ENCODE results near the gene SIAH3. TPM values are rescaled to one million over a fixed set of nuclear protein-coding genes. Genes with fewer than 3 reads are reported as not detected.
"Not testable (repeated sequence)": the region's sequence is repeated elsewhere in the genome, so short reads cannot be mapped to it uniquely, and the experiment has no call there.

SIAH3 gene
- total RNA-seq, 2 donors from 2014 or later = 0.25 to 0.38 TPM

- Mint-ChIP-seq H3K4me1 (ENCODE audit: low read depth) (no peaks in the 10 kb centered on the region), H3K27me3 (ENCODE audit: low read depth) (peaks cover 5% of the 10 kb centered on the region), H3K4me3 (no peak overlapping the region), H3K36me3 (ENCODE audit: insufficient read depth in 2 of 2) (no peaks in the 10 kb centered on the region), H3K27ac (no peak overlapping the region), H3K9me3 (peaks cover 0 to 2% of the 10 kb centered on the region in 2 donors)
- DNase-seq = no peak
- no peak for ATAC-seq (replicated peaks in 1 of 2)
These were observed 27.4 kb upstream of the SIAH3 start for GRCh38 chr13:45878966-45879365.

GRCh38 chr13:45876781-45877180, 25.2 kb upstream of the SIAH3 start:
- Mint-ChIP-seq H3K4me3 (no peak overlapping the region), H3K36me3 (ENCODE audit: insufficient read depth in 2 of 2) (no peaks in the 10 kb centered on the region), H3K9me3 (no peaks in the 10 kb centered on the region), H3K27me3 (ENCODE audit: low read depth) (no peaks in the 10 kb centered on the region), H3K27ac (no peak overlapping the region), H3K4me1 (ENCODE audit: low read depth) (no peaks in the 10 kb centered on the region)
- ATAC-seq (replicated peaks in 1 of 2) (no peak), DNase-seq (no peak)

GRCh38 chr13:45875951-45876350, 24.4 kb upstream of the SIAH3 start:
- Mint-ChIP-seq H3K4me1 (ENCODE audit: low read depth) (no peaks in the 10 kb centered on the region), H3K9me3 (no peaks in the 10 kb centered on the region), H3K27me3 (ENCODE audit: low read depth) (no peaks in the 10 kb centered on the region), H3K4me3 (no peak overlapping the region), H3K36me3 (ENCODE audit: insufficient read depth in 2 of 2) (no peaks in the 10 kb centered on the region), H3K27ac (no peak overlapping the region)
- no peak for ATAC-seq (replicated peaks in 1 of 2)
- no peak for DNase-seq

GRCh38 chr13:45873491-45874325, 22.2 kb upstream of the SIAH3 start:
- Mint-ChIP-seq H3K27me3 (ENCODE audit: low read depth) (no peaks in the 10 kb centered on the region), H3K36me3 (ENCODE audit: insufficient read depth in 2 of 2) (no peaks in the 10 kb centered on the region), H3K4me1 (ENCODE audit: low read depth) (no peaks in the 10 kb centered on the region), H3K27ac (no peak overlapping the region), H3K4me3 (no peak overlapping the region), H3K9me3 (no peaks in the 10 kb centered on the region)
- no peak for DNase-seq
- no peak for ATAC-seq (replicated peaks in 1 of 2)

- H3K27ac Mint-ChIP-seq = no peak overlapping the region
- DNase-seq (no peak), ATAC-seq (replicated peaks in 1 of 2) (no peak)
- H3K4me1 Mint-ChIP-seq (ENCODE audit: low read depth) = no peaks in the 10 kb centered on the region
- no peaks in the 10 kb centered on the region for H3K27me3 Mint-ChIP-seq (ENCODE audit: low read depth)
- no peaks in the 10 kb centered on the region for H3K9me3 Mint-ChIP-seq
- H3K36me3 Mint-ChIP-seq (ENCODE audit: insufficient read depth in 2 of 2) = no peaks in the 10 kb centered on the region
- H3K4me3 Mint-ChIP-seq = no peak overlapping the region
These were observed 21.0 kb upstream of the SIAH3 start for GRCh38 chr13:45872566-45872965.

GRCh38 chr13:45871201-45871600, 19.6 kb upstream of the SIAH3 start:
- H3K27ac Mint-ChIP-seq; ATAC-seq (replicated peaks in 1 of 2); H3K4me1 Mint-ChIP-seq (ENCODE audit: low read depth); H3K36me3 Mint-ChIP-seq (ENCODE audit: insufficient read depth in 2 of 2); H3K4me3 Mint-ChIP-seq; H3K27me3 Mint-ChIP-seq (ENCODE audit: low read depth); H3K9me3 Mint-ChIP-seq; DNase-seq: not testable (repeated sequence)

GRCh38 chr13:45870232-45870631, 18.7 kb upstream of the SIAH3 start:
- Mint-ChIP-seq H3K27me3 (ENCODE audit: low read depth) (no peaks in the 10 kb centered on the region), H3K36me3 (ENCODE audit: insufficient read depth in 2 of 2) (no peaks in the 10 kb centered on the region), H3K9me3 (no peaks in the 10 kb centered on the region), H3K4me3 (no peak overlapping the region), H3K4me1 (ENCODE audit: low read depth) (no peaks in the 10 kb centered on the region), H3K27ac (no peak overlapping the region)
- DNase-seq (no peak), ATAC-seq (replicated peaks in 1 of 2) (no peak)

GRCh38 chr13:45865414-45865813, 13.9 kb upstream of the SIAH3 start:
- Mint-ChIP-seq H3K4me3 (no peak overlapping the region), H3K36me3 (ENCODE audit: insufficient read depth in 2 of 2) (no peaks in the 10 kb centered on the region), H3K27ac (no peak overlapping the region), H3K4me1 (ENCODE audit: low read depth) (no peaks in the 10 kb centered on the region), H3K9me3 (no peaks in the 10 kb centered on the region), H3K27me3 (ENCODE audit: low read depth) (no peaks in the 10 kb centered on the region)
- ATAC-seq (replicated peaks in 1 of 2) (no peak), DNase-seq (no peak)

GRCh38 chr13:45863709-45864590, 12.4 kb upstream of the SIAH3 start:
- DNase-seq (no peak), ATAC-seq (replicated peaks in 1 of 2) (no peak)

GRCh38 chr13:45861322-45861721, 9.8 kb upstream of the SIAH3 start:
- no peaks in the 10 kb centered on the region for H3K4me1 Mint-ChIP-seq (ENCODE audit: low read depth)
- no peaks in the 10 kb centered on the region for H3K36me3 Mint-ChIP-seq (ENCODE audit: insufficient read depth in 2 of 2)
- no peak overlapping the region for H3K27ac Mint-ChIP-seq
- no peaks in the 10 kb centered on the region for H3K9me3 Mint-ChIP-seq
- no peaks in the 10 kb centered on the region for H3K27me3 Mint-ChIP-seq (ENCODE audit: low read depth)
- no peak overlapping the region for H3K4me3 Mint-ChIP-seq
- ATAC-seq (replicated peaks in 1 of 2) (no peak), DNase-seq (no peak)

More at GRCh38 chr13:45863709-45864590, 12.4 kb upstream of the SIAH3 start:
- Mint-ChIP-seq H3K4me1 (ENCODE audit: low read depth) (no peaks in the 10 kb centered on the region), H3K9me3 (no peaks in the 10 kb centered on the region), H3K27me3 (ENCODE audit: low read depth) (no peaks in the 10 kb centered on the region), H3K36me3 (ENCODE audit: insufficient read depth in 2 of 2) (no peaks in the 10 kb centered on the region), H3K4me3 (no peak overlapping the region), H3K27ac (no peak overlapping the region)

GRCh38 chr13:45860240-45860639, 8.7 kb upstream of the SIAH3 start:
- Mint-ChIP-seq H3K4me1 (ENCODE audit: low read depth) (no peaks in the 10 kb centered on the region), H3K27me3 (ENCODE audit: low read depth) (no peaks in the 10 kb centered on the region), H3K36me3 (ENCODE audit: insufficient read depth in 2 of 2) (no peaks in the 10 kb centered on the region), H3K9me3 (no peaks in the 10 kb centered on the region), H3K4me3 (no peak overlapping the region), H3K27ac (no peak overlapping the region)
- DNase-seq = no peak
- no peak for ATAC-seq (replicated peaks in 1 of 2)

- H3K9me3 Mint-ChIP-seq = peaks cover under 1 to 2% of the 10 kb centered on the region in 2 donors
- no peak overlapping the region for H3K4me3 Mint-ChIP-seq
These were observed 8.2 kb upstream of the SIAH3 start for GRCh38 chr13:45859705-45860104.

GRCh38 chr13:45852494-45852893, 941 bp upstream of the SIAH3 start:
- Mint-ChIP-seq H3K27me3 (ENCODE audit: low read depth) (peaks cover 17% of the 10 kb centered on the region), H3K4me3 (no peak overlapping the region), H3K9me3 (peaks cover 1 to 6% of the 10 kb centered on the region in 2 donors), H3K36me3 (ENCODE audit: insufficient read depth in 2 of 2) (peaks cover 0 to 3% of the 10 kb centered on the region in 2 donors), H3K4me1 (ENCODE audit: low read depth) (peaks cover 44% of the 10 kb centered on the region), H3K27ac (no peak overlapping the region)
- DNase-seq (no peak), ATAC-seq (replicated peaks in 1 of 2) (no peak)

More at GRCh38 chr13:45859705-45860104, 8.2 kb upstream of the SIAH3 start:
- H3K36me3 Mint-ChIP-seq (ENCODE audit: insufficient read depth in 2 of 2) = no peaks in the 10 kb centered on the region
- H3K4me1 Mint-ChIP-seq (ENCODE audit: low read depth) = no peaks in the 10 kb centered on the region
- no peaks in the 10 kb centered on the region for H3K27me3 Mint-ChIP-seq (ENCODE audit: low read depth)
- ATAC-seq (replicated peaks in 1 of 2) (no peak), DNase-seq (no peak)
- no peak overlapping the region for H3K27ac Mint-ChIP-seq
